Fibroblast of the conjunctiva (primary cell): ENCODE measurements around the gene CTSA.

ENCODE experiments used
- DNase-seq: peaks from one replicate; pipeline ENCODE4 v3.0.0-alpha.2; 2010; ENCODE audit warnings: low read depth

CTSA gene

GRCh38 chr20:45940469-45940868 is 49.3 kb downstream of the CTSA start:
- DNase-seq = no peak

- no peak for DNase-seq
These were observed 52.5 kb downstream of the CTSA start for GRCh38 chr20:45943613-45944012.

GRCh38 chr20:45944151-45944964 is 53.2 kb downstream of the CTSA start:
- DNase-seq = no peak

GRCh38 chr20:45944965-45945677 is 54.0 kb downstream of the CTSA start:
- no peak for DNase-seq

- no peak for DNase-seq
These were observed 54.6 kb downstream of the CTSA start for GRCh38 chr20:45945678-45946148.

GRCh38 chr20:45946149-45946970 is 55.2 kb downstream of the CTSA start:
- peak; percentile 49 for DNase-seq

- no peak for DNase-seq
These were observed 56.2 kb downstream of the CTSA start for GRCh38 chr20:45947110-45947866.

- DNase-seq = no peak
These were observed 57.2 kb downstream of the CTSA start for GRCh38 chr20:45948261-45948733.
